Neuronal stem cell (in vitro differentiated cells): ENCODE results near the gene ADGRL3.

Experiments
- DNase-seq: peaks from one replicate; pipeline ENCODE4 v3.0.0-alpha.2; 2013; ENCODE audit warnings: low spot score
- H2AFZ ChIP-seq: one replicate; pipeline ENCODE4 v1.6.1; 2013; ENCODE audit warnings: mild to moderate bottlenecking, low read length, inconsistent platforms
- H2AK5ac ChIP-seq: 2 replicates; pipeline ENCODE4 v1.6.1; 2013; ENCODE audit warnings: low read depth, mild to moderate bottlenecking, inconsistent platforms, low read length, moderate library complexity, mixed read lengths
- H2BK120ac ChIP-seq: 2 replicates; pipeline ENCODE4 v1.6.1; 2013; ENCODE audit warnings: low read depth, mild to moderate bottlenecking, inconsistent platforms, low read length, moderate library complexity, mixed read lengths
- H2BK12ac ChIP-seq: one replicate; pipeline ENCODE4 v1.6.1; 2013; ENCODE audit warnings: low read length, inconsistent platforms
- H2BK15ac ChIP-seq: 2 replicates; pipeline ENCODE4 v1.6.1; 2013; ENCODE audit warnings: mild to moderate bottlenecking, low read length, inconsistent platforms, mixed read lengths
- H2BK5ac ChIP-seq: one replicate; pipeline ENCODE4 v1.6.1; 2013; ENCODE audit warnings: inconsistent platforms, mild to moderate bottlenecking, low read length, moderate library complexity
- H3K14ac ChIP-seq: one replicate; pipeline ENCODE4 v1.6.1; 2013; ENCODE audit warnings: low read length, inconsistent platforms
- H3K18ac ChIP-seq: 2 replicates; pipeline ENCODE4 v1.6.1; 2013; ENCODE audit warnings: low read length, inconsistent platforms
- H3K23ac ChIP-seq: 2 replicates; pipeline ENCODE4 v1.6.1; 2013; ENCODE audit warnings: low read depth, mild to moderate bottlenecking, mixed read lengths, low read length, inconsistent platforms; ENCODE audit not compliant: poor library complexity
- H3K27ac ChIP-seq: replicated peaks from 3 replicates; pipeline ENCODE4 v1.5.1; 2013; ENCODE audit warnings: low read length, inconsistent platforms
- H3K27me3 ChIP-seq, 3 experiments: 2 replicates each; pipeline ENCODE4 v1.6.1; 2013; ENCODE audit warnings: low read length in 3 of 3, mild to moderate bottlenecking in 2 of 3, inconsistent platforms in 1 of 3, low read depth in 1 of 3, mixed read lengths in 1 of 3, moderate library complexity in 1 of 3; ENCODE audit not compliant: control insufficient read depth in 3 of 3, insufficient read depth in 3 of 3
- H3K36me3 ChIP-seq, 2 donors: replicated peaks in 1 of 2; 2 replicates each; pipeline ENCODE4 v1.6.1; 2013; ENCODE audit warnings: low read length in 2 of 2; ENCODE audit not compliant: control insufficient read depth in 2 of 2, insufficient read depth in 2 of 2
- H3K4ac ChIP-seq: 2 replicates; pipeline ENCODE4 v1.6.1; 2013; ENCODE audit warnings: inconsistent platforms, mild to moderate bottlenecking, low read length, moderate library complexity
- H3K4me1 ChIP-seq, 2 donors: 1 replicate in 1 of 2; 2 replicates in 1 of 2; pipeline ENCODE4 v1.6.1; 2013; ENCODE audit warnings: low read length in 2 of 2, low read depth in 1 of 2; ENCODE audit not compliant: control insufficient read depth in 2 of 2, insufficient read depth in 1 of 2
- H3K4me2 ChIP-seq: one replicate; pipeline ENCODE4 v1.6.1; 2013; ENCODE audit warnings: mild to moderate bottlenecking, low read length, inconsistent platforms; ENCODE audit not compliant: insufficient read depth, poor library complexity, severe bottlenecking
- H3K4me3 ChIP-seq, 2 donors: 2 replicates each; pipeline ENCODE4 v1.5.1; 2013; ENCODE audit warnings: low read length in 2 of 2, mild to moderate bottlenecking in 2 of 2, inconsistent platforms in 1 of 2, moderate library complexity in 1 of 2
- H3K79me1 ChIP-seq: one replicate; pipeline ENCODE4 v1.6.1; 2013; ENCODE audit warnings: low read depth, mild to moderate bottlenecking, inconsistent platforms, low read length, moderate library complexity
- H3K9ac ChIP-seq: one replicate; pipeline ENCODE4 v1.6.1; 2013; ENCODE audit warnings: mild to moderate bottlenecking, low read depth, low read length, inconsistent platforms; ENCODE audit not compliant: poor library complexity
- H3K9me3 ChIP-seq, 2 donors: replicated peaks in 1 of 2; 2 replicates each; pipeline versions ENCODE3 to v1.6.1; 2013; ENCODE audit warnings: low read length in 2 of 2, mild to moderate bottlenecking in 2 of 2, inconsistent platforms in 1 of 2, low read depth in 1 of 2, mixed read lengths in 1 of 2, moderate library complexity in 1 of 2; ENCODE audit not compliant: control insufficient read depth in 2 of 2, insufficient read depth in 1 of 2
- H4K8ac ChIP-seq: one replicate; pipeline ENCODE4 v1.6.1; 2013; ENCODE audit warnings: low read depth, mild to moderate bottlenecking, inconsistent platforms, low read length, moderate library complexity
- H4K91ac ChIP-seq: one replicate; pipeline ENCODE4 v1.6.1; 2013; ENCODE audit warnings: low read length, low read depth, mild to moderate bottlenecking, inconsistent platforms; ENCODE audit not compliant: poor library complexity
- WGBS, 2 donors: extraction: QIAGEN DNeasy Blood & Tissue Kit; methylation state at CpG; one replicate each; pipeline ENCODE4 v1.1.7; 2013; ENCODE audit warnings: missing lambda C conversion rate in 2 of 2, mixed read lengths in 1 of 2; ENCODE audit not compliant: insufficient read length in 2 of 2, insufficient replicate concordance in 1 of 2; ENCODE audit errors: extremely low coverage in 2 of 2; 5-methylcytosine and 5-hydroxymethylcytosine counted together

Gene ADGRL3

GRCh38 chr4:61200916-61201526 lies 895 bp downstream of the ADGRL3 start:
- Histone ChIP-seq H3K79me1 (peaks cover 14% of the 10 kb centered on the region), H2BK120ac (peak overlapping the region; percentile 99), H2AFZ (peak overlapping the region; percentile 93), H3K4me3 (peak overlapping the region; percentile 95 to 99), H4K8ac (no peak overlapping the region), H3K36me3 (no peaks in the 10 kb centered on the region), H4K91ac (no peak overlapping the region), H2BK15ac (peak overlapping the region; percentile 94), H3K27ac (peak overlapping the region; percentile 82), H3K14ac (peak overlapping the region; percentile 94), H3K27me3 (no peaks in the 10 kb centered on the region), H3K18ac (peak overlapping the region; percentile 99), H2BK5ac (peak overlapping the region; percentile 100), H3K23ac (peak overlapping the region; percentile 55), H3K9me3 (no peaks in the 10 kb centered on the region), H2BK12ac (peak overlapping the region; percentile 84), H3K4me1 (peaks cover 3 to 16% of the 10 kb centered on the region in 2 donors), H3K9ac (peak overlapping the region; percentile 99), H3K4me2 (peak overlapping the region; percentile 85), H3K4ac (no peak overlapping the region), H2AK5ac (peak overlapping the region; percentile 92)
- peak; percentile 33 for DNase-seq
- no CpG with 5 or more reads among the region's 41 CpGs for WGBS, 2 donors

GRCh38 chr4:61201561-61201960 lies 1.4 kb downstream of the ADGRL3 start:
- peak overlapping the region; percentile 33 for H2BK12ac ChIP-seq
- H3K18ac ChIP-seq = peak overlapping the region; percentile 99
- peak overlapping the region; percentile 97 for H3K23ac ChIP-seq
- DNase-seq = no peak
- no peaks in the 10 kb centered on the region for H3K27me3 ChIP-seq
- H3K4me3 ChIP-seq = peak overlapping the region; percentile 95 to 99
- peak overlapping the region; percentile 82 for H4K8ac ChIP-seq
- H3K14ac ChIP-seq = peak overlapping the region; percentile 94
- no peaks in the 10 kb centered on the region for H3K9me3 ChIP-seq
- peaks cover 3 to 16% of the 10 kb centered on the region in 2 donors for H3K4me1 ChIP-seq
- peak overlapping the region; percentile 82 for H3K27ac ChIP-seq
- H3K36me3 ChIP-seq = no peaks in the 10 kb centered on the region
- peaks cover 14% of the 10 kb centered on the region for H3K79me1 ChIP-seq
- peak overlapping the region; percentile 99 for H2BK120ac ChIP-seq
- peak overlapping the region; percentile 94 for H2BK15ac ChIP-seq
- H3K4me2 ChIP-seq = peak overlapping the region; percentile 85
- peak overlapping the region; percentile 93 for H2AFZ ChIP-seq
- H2BK5ac ChIP-seq = peak overlapping the region; percentile 100
- H2AK5ac ChIP-seq = peak overlapping the region; percentile 63
- H3K4ac ChIP-seq = no peak overlapping the region
- no CpG with 5 or more reads among the region's 28 CpGs for WGBS, 2 donors
- H3K9ac ChIP-seq = peak overlapping the region; percentile 98
- H4K91ac ChIP-seq = no peak overlapping the region

GRCh38 chr4:61201961-61202637 lies 2.0 kb downstream of the ADGRL3 start:
- Histone ChIP-seq H3K4ac (no peak overlapping the region), H2AK5ac (peak overlapping the region; percentile 89), H3K4me2 (peak overlapping the region; percentile 85), H3K36me3 (no peaks in the 10 kb centered on the region), H3K27ac (peak overlapping the region; percentile 82), H2BK12ac (peak overlapping the region; percentile 33), H2BK5ac (peak overlapping the region; percentile 100), H3K9ac (peak overlapping the region; percentile 98), H3K4me3 (peak overlapping the region; percentile 95 to 99), H2BK15ac (peak overlapping the region; percentile 94), H3K23ac (peak overlapping the region; percentile 97), H3K18ac (peak overlapping the region; percentile 99), H2BK120ac (peak overlapping the region; percentile 99), H4K8ac (peak overlapping the region; percentile 96), H3K9me3 (no peaks in the 10 kb centered on the region), H2AFZ (peak overlapping the region; percentile 93), H3K79me1 (peaks cover 16% of the 10 kb centered on the region), H3K4me1 (peaks cover 3 to 16% of the 10 kb centered on the region in 2 donors), H3K27me3 (no peaks in the 10 kb centered on the region), H3K14ac (peak overlapping the region; percentile 94), H4K91ac (no peak overlapping the region)
- peak; percentile 27 for DNase-seq
- no CpG with 5 or more reads among the region's 51 CpGs for WGBS, 2 donors
